Raji (cell line): ENCODE results near the gene MEAF6.

ENCODE experiments used
- POLR2A ChIP-seq: IDR thresholded peaks from 2 replicates; pipeline ENCODE4 v1.6.1; 2011; ENCODE audit warnings: low read depth, low read length, control low read depth; ENCODE audit not compliant: insufficient read depth

MEAF6 gene

GRCh38 chr1:37540036-37540785, 25.6 kb upstream of the MEAF6 start:
- no peak for TF ChIP-seq POLR2A

- TF ChIP-seq POLR2A = no peak
Observed at GRCh38 chr1:37537378-37537777, 22.8 kb upstream of the MEAF6 start.

- TF ChIP-seq POLR2A = no peak
Observed at GRCh38 chr1:37533317-37534093, 18.9 kb upstream of the MEAF6 start.

- TF ChIP-seq POLR2A = no peak
Observed at GRCh38 chr1:37519613-37520012, 5.0 kb upstream of the MEAF6 start.

- no peak for TF ChIP-seq POLR2A
Observed at GRCh38 chr1:37517569-37517968, 3.0 kb upstream of the MEAF6 start.

- TF ChIP-seq POLR2A = no peak
Observed at GRCh38 chr1:37515185-37516034, 844 bp upstream of the MEAF6 start.

- TF ChIP-seq POLR2A = no peak
Observed at GRCh38 chr1:37513795-37514349, 694 bp downstream of the MEAF6 start.

- no peak for TF ChIP-seq POLR2A
Observed at GRCh38 chr1:37509181-37509580, 5.4 kb downstream of the MEAF6 start.

GRCh38 chr1:37506740-37507139, 7.8 kb downstream of the MEAF6 start:
- no peak for TF ChIP-seq POLR2A

- no peak for TF ChIP-seq POLR2A
Observed at GRCh38 chr1:37502104-37502503, 12.5 kb downstream of the MEAF6 start.

- TF ChIP-seq POLR2A = no peak
Observed at GRCh38 chr1:37501661-37502060, 12.9 kb downstream of the MEAF6 start.

GRCh38 chr1:37498872-37499617, 15.5 kb downstream of the MEAF6 start:
- TF ChIP-seq POLR2A = no peak

- no peak for TF ChIP-seq POLR2A
Observed at GRCh38 chr1:37497832-37498231, 16.7 kb downstream of the MEAF6 start.

- TF ChIP-seq POLR2A = no peak
Observed at GRCh38 chr1:37495875-37496274, 18.7 kb downstream of the MEAF6 start.
